SK-N-MC (cell line): ENCODE measurements around the gene PSMA3.

ENCODE experiments used
- DNase-seq: peaks from one replicate; pipeline ENCODE4 v3.0.0-alpha.2; 2011; ENCODE audit warnings: low read depth, low spot score
- H3K27ac ChIP-seq: fragments of 200-600 bp; sonication (generic); 2 replicates; pipeline ENCODE4 v1.5.1; 2016; ENCODE audit warnings: mixed run types
- H3K36me3 ChIP-seq: fragments of 200-600 bp; sonication (generic); 2 replicates; pipeline ENCODE4 v1.6.1; 2017; ENCODE audit warnings: antibody characterized with exemption, low read length, mixed read lengths; ENCODE audit not compliant: insufficient read depth
- H3K4me3 ChIP-seq: fragments of 200-600 bp; sonication (generic); 2 replicates; pipeline ENCODE4 v1.5.1; 2016
- H3K9ac ChIP-seq: fragments of 200-600 bp; sonication (generic); 2 replicates; pipeline ENCODE4 v1.8.0; 2017; ENCODE audit warnings: mixed run types, mixed read lengths; ENCODE audit not compliant: insufficient read length
- H3K9me3 ChIP-seq: fragments of 200-600 bp; sonication (generic); 2 replicates; pipeline ENCODE4 v1.6.1; 2017; ENCODE audit warnings: low read depth, mild to moderate bottlenecking, antibody characterized with exemption, low read length, moderate library complexity, mixed read lengths
- EZH2 ChIP-seq: fragments of 200-600 bp; sonication (generic); IDR thresholded peaks from one replicate; pipeline ENCODE4 v1.6.1; 2017; ENCODE audit warnings: antibody characterized with exemption
- FOXP2 ChIP-seq: optimal IDR thresholded peaks from 2 replicates; pipeline ENCODE3; 2011; ENCODE audit warnings: mild to moderate bottlenecking, moderate library complexity; ENCODE audit not compliant: insufficient read depth; ENCODE audit errors: extremely low read length, control extremely low read depth
- POLR2AphosphoS5 ChIP-seq: IDR thresholded peaks from 2 replicates; pipeline ENCODE4 v1.6.1; 2012; ENCODE audit warnings: mild to moderate bottlenecking, low read depth, low read length, borderline replicate concordance

PSMA3 gene

DNA sequence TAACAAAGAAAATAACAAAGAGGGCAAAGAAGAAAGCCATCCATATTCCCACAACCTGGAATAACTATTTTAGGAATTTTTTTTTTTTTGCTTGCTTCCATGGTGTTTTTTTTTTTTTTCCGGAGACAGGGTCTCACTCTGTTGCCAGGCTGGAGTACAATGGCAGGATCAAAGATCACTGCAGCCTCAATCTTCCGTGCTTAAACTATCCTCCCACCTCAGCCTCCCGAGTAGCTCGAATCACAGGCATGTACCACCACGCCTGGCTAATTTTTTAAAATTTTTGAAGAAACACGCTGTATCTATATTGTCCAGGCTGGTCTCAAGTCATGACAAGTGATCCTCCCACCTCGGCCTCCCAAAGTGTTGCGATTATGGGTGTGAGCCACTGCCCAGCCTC lies 33.5 kb downstream of the PSMA3 start:
- DNase-seq, result no peak
- H3K36me3 ChIP-seq, result peaks cover 61% of the 10 kb centered on the region
- no peak overlapping the region for H3K27ac ChIP-seq
- no peak overlapping the region for H3K9ac ChIP-seq
- no peak overlapping the region for H3K4me3 ChIP-seq
- no peak for TF ChIP-seq POLR2AphosphoS5
- no peak for TF ChIP-seq FOXP2
- no peak for TF ChIP-seq EZH2
- H3K9me3 ChIP-seq, result no peaks in the 10 kb centered on the region

DNA sequence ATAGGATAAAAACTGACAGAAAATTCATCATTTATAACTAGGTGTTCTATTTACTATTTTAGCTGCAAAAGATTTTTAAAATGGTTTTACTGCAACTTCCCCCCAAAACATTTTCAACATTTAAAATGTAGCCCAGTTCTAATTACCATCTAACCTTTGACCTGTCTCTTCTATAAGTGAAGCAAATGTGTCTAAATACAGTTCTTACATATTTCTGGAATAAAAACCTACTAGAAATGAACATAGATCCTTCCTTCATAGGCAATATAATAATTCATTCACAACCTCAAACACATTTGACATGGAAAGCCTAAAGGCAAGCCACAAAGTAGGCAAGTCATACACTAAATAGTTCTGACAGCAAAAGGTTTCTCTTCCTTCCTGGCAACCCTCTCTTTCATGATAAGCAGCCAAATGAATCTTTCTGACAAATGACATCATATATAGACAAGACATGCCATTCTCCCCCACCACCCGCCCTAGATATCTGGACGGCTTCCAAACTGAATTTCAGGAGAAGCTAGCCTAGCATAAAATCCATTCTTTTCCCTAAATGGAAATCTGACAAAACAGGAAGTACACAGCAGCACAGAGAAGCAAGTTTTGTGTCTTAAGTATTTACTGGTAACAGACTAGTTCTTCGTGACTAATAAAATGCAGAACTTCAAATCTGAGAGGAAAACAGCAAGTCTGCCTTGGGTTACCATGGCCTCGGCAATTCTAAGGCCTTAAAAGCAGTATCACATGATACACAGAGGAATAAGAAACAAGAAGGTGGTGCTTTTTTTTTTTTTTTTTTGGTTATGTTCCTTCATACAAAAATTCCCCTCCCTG lies 36.5 kb downstream of the PSMA3 start:
- peak overlapping the region; percentile 97 for H3K27ac ChIP-seq
- DNase-seq, result peak; percentile 77
- H3K4me3 ChIP-seq, result peak overlapping the region; percentile 63
- H3K9me3 ChIP-seq, result no peaks in the 10 kb centered on the region
- TF ChIP-seq POLR2AphosphoS5 (0 out of 2 replicates have a peak, but pooled peaks have one; percentile 22), EZH2 (no peak), FOXP2 (peak; percentile 86)
- peaks cover 69% of the 10 kb centered on the region for H3K36me3 ChIP-seq
- H3K9ac ChIP-seq, result peak overlapping the region; percentile 73

DNA sequence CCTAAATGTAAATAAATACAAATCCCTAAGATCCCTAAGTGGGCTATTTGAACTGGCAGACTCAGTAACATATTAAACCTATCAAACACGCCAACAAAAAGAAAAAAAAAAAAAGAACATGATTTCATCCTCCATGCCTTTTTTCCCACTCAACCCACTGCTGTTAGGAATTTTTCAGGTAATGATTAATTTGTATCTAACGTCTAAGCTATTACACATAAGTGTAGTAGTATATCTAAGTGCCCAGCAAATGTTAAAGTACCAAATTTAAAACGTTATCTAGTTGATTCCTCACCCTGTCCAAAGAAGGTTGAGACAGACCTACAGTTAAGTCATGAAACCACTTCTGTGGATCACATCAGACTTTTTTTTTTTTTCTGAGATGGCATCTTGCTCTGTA lies 37.3 kb downstream of the PSMA3 start:
- Histone ChIP-seq H3K9me3 (no peaks in the 10 kb centered on the region), H3K36me3 (peaks cover 77% of the 10 kb centered on the region), H3K27ac (peak overlapping the region; percentile 97), H3K4me3 (peak overlapping the region; percentile 63), H3K9ac (peak overlapping the region; percentile 73)
- no peak for DNase-seq
- TF ChIP-seq POLR2AphosphoS5 (no peak), FOXP2 (no peak), EZH2 (no peak)

DNA sequence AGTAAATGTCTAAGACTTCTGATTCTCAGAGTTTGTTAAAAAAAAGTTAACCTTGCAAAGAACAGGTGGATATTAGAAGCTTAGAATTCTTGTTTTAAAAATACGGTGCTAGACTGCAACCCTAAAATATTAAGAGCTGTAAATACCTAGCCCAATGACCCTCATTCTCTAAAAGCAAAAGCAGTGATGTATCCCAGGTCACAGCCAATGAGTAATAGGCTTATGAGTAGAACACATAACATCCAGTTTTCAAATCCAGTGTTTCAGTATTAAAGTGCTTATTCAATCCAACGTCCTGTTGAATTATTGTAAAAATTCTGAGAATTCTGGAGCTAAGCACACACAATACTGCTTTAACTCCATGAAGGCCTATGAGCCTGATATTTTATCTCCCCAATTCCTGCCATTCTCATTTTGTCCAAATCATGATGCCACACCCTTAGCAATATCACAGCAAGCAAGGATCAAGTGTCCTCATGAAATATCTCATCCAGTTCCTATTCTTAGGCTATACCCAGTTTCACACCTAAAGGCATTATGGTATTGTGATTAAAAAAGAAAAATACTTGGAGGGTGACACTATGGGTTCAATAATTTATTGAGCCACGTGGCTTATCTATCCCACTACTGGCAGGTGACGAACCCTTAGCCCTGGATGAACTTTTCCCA lies 38.4 kb downstream of the PSMA3 start:
- no peak overlapping the region for H3K4me3 ChIP-seq
- H3K9me3 ChIP-seq, result no peaks in the 10 kb centered on the region
- H3K36me3 ChIP-seq, result peaks cover 79% of the 10 kb centered on the region
- no peak for TF ChIP-seq EZH2
- no peak for TF ChIP-seq POLR2AphosphoS5
- TF ChIP-seq FOXP2, result no peak
- peak overlapping the region; percentile 97 for H3K27ac ChIP-seq
- peak overlapping the region; percentile 43 for H3K9ac ChIP-seq
- no peak for DNase-seq

DNA sequence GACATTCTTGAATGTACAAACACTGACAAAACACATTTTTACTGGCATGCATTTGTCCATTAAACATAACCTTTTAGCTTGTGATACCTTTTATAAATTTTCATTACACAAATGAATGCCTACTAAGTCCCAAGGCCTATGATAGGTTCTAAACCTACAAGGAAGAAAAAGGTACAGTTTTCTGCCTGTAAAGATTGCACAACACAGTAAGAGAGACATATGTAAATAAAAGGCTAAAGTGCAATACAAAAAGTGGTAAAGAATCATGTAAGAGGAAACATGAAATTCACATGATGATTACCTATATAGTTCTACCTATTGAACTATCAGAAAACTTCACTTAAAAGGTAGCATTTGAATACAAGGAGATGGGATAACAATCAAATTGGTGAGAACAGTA lies 39.1 kb downstream of the PSMA3 start:
- Histone ChIP-seq H3K4me3 (no peak overlapping the region), H3K9ac (no peak overlapping the region), H3K36me3 (peaks cover 79% of the 10 kb centered on the region), H3K9me3 (no peaks in the 10 kb centered on the region), H3K27ac (peak overlapping the region; percentile 97; the same call in 1 of the 2 replicates)
- no peak for DNase-seq
- no peak for TF ChIP-seq POLR2AphosphoS5
- TF ChIP-seq FOXP2, result no peak
- no peak for TF ChIP-seq EZH2

DNA sequence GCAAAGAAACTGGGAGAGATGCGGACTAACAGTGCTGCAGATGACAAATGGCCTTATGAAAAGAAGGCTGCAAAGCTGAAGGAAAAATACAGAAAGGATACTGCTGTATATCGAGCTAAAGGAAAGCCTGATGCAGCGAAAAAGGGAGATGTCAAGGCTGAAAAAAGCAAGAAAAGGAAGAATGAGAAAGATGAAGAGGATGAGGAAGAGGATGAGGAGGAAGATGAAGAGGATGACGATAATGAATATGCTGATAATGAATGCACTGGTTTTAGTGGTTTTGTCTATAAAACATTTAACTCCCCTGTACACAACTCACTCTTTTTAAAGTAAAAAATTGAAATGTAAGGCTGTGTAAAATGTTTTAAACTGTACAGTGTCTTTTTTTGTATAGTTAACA lies 40.5 kb downstream of the PSMA3 start:
- TF ChIP-seq EZH2, result no peak
- TF ChIP-seq POLR2AphosphoS5, result no peak
- TF ChIP-seq FOXP2, result no peak
- Histone ChIP-seq H3K9me3 (no peaks in the 10 kb centered on the region), H3K9ac (no peak overlapping the region), H3K36me3 (peaks cover 82% of the 10 kb centered on the region), H3K4me3 (no peak overlapping the region), H3K27ac (no peak overlapping the region)
- DNase-seq, result no peak

DNA sequence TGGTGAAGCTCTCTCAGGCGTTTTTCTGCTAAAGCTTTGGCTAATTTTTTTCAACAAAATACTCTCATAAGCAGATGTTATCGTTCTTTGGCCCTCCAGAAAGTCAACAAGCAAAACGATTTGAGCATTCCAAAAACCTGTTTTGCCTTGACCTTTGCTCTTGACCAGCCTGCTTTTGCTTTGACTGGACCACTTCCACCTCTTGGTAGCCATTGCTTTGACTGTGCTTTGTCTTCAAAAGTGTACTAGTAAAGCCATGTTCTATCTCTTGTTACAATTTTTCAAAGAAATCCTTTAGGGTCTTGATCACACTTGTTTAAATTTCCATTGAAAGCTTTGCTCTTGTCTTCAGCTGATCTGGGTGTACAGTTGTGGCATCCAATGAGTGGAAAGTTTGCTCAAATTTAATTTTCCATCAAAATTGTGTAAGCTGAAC lies 43.0 kb downstream of the PSMA3 start:
- TF ChIP-seq POLR2AphosphoS5, result no peak
- no peak for TF ChIP-seq FOXP2
- no peak for TF ChIP-seq EZH2
- Histone ChIP-seq H3K9me3 (no peaks in the 10 kb centered on the region), H3K27ac (no peak overlapping the region), H3K4me3 (no peak overlapping the region), H3K36me3 (peaks cover 99% of the 10 kb centered on the region), H3K9ac (no peak overlapping the region)
- no peak for DNase-seq

DNA sequence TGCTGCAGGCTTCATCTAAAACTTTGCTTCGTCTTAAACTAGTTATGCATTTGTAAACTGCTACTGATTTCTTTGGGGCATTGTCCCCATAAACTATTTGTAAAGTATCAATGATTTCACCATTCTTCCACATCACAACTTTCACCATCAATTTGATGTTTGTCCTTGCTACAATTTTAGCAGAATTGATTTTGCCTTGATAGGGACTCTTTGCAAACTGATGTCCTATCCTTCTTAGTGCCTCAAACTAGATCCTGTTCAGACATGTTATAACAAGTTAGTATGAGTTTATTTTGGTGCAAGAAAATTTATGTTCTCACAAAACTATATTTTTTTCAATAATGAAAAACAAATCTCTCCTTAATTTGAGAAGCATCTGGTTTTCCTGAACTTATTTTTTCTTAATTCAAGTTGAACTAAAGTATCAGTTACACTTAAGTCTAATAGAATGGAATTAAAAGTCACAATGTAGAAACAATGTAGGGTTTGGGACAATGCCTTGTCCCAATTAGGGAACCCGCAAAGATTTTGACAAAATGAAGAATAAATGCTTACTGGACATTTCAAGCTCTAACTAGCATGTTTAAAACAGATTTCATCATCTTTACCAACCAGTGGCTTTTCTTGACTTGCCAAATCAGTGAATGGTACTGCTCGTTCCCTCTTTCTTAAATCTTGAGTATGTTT lies 43.6 kb downstream of the PSMA3 start:
- H3K27ac ChIP-seq, result no peak overlapping the region

More for the DNA sequence above, 43.6 kb downstream of the PSMA3 start:
- TF ChIP-seq POLR2AphosphoS5 (no peak), FOXP2 (no peak), EZH2 (no peak)
- Histone ChIP-seq H3K4me3 (no peak overlapping the region), H3K9ac (no peak overlapping the region), H3K9me3 (no peaks in the 10 kb centered on the region), H3K36me3 (peaks cover 99% of the 10 kb centered on the region)
- DNase-seq, result no peak
